Nephron (organoid): ENCODE data around the gene RAB4A.

Experiments used
- H3K27ac Mint-ChIP-seq, 3 experiments: 2 replicates each; pipeline ENCODE4 v1.8.0; 2020; ENCODE audit warnings: mixed read lengths in 3 of 3, mild to moderate bottlenecking in 2 of 3, moderate library complexity in 1 of 3
- H3K27me3 Mint-ChIP-seq: 2 replicates; pipeline ENCODE4 v1.8.0; 2021; ENCODE audit warnings: low read depth, mild to moderate bottlenecking, moderate library complexity, mixed read lengths
- H3K36me3 Mint-ChIP-seq: 2 replicates; pipeline ENCODE4 v1.8.0; 2020; ENCODE audit warnings: low read depth, mixed read lengths
- H3K4me1 Mint-ChIP-seq: 2 replicates; pipeline ENCODE4 v1.8.0; 2020; ENCODE audit warnings: mixed read lengths
- H3K4me3 Mint-ChIP-seq, 3 experiments: 2 replicates each; pipeline ENCODE4 v1.8.0; 2020; ENCODE audit warnings: mild to moderate bottlenecking in 3 of 3, mixed read lengths in 3 of 3, moderate library complexity in 2 of 3
- H3K9me3 Mint-ChIP-seq: 2 replicates; pipeline ENCODE4 v1.8.0; 2020; ENCODE audit warnings: mixed read lengths
- TF ChIP-seq, protein P1 (sequence below), 3 experiments: fragments of 200-600 bp; sonication (generic); IDR thresholded peaks; one replicate each; pipeline ENCODE4 v1.5.0; 2021; ENCODE audit warnings: antibody characterized with exemption in 3 of 3; ENCODE audit not compliant: unreplicated experiment in 3 of 3

Gene RAB4A

GRCh38 chr1:229247871-229248270 lies 23.0 kb upstream of the RAB4A start:
- peaks cover 20% of the 10 kb centered on the region for H3K27me3 Mint-ChIP-seq
- H3K4me1 Mint-ChIP-seq = peaks cover 14% of the 10 kb centered on the region
- H3K4me3 Mint-ChIP-seq = no peak overlapping the region
- H3K27ac Mint-ChIP-seq = no peak overlapping the region
- TF ChIP-seq, protein P1, sequence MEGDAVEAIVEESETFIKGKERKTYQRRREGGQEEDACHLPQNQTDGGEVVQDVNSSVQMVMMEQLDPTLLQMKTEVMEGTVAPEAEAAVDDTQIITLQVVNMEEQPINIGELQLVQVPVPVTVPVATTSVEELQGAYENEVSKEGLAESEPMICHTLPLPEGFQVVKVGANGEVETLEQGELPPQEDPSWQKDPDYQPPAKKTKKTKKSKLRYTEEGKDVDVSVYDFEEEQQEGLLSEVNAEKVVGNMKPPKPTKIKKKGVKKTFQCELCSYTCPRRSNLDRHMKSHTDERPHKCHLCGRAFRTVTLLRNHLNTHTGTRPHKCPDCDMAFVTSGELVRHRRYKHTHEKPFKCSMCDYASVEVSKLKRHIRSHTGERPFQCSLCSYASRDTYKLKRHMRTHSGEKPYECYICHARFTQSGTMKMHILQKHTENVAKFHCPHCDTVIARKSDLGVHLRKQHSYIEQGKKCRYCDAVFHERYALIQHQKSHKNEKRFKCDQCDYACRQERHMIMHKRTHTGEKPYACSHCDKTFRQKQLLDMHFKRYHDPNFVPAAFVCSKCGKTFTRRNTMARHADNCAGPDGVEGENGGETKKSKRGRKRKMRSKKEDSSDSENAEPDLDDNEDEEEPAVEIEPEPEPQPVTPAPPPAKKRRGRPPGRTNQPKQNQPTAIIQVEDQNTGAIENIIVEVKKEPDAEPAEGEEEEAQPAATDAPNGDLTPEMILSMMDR (IDR thresholded peaks at IDR 0.05; ENCODE audit: unreplicated experiment in 3 of 3) = no peak
- peaks cover 10% of the 10 kb centered on the region for H3K36me3 Mint-ChIP-seq
- H3K9me3 Mint-ChIP-seq = peaks cover 19% of the 10 kb centered on the region

GRCh38 chr1:229248821-229249817 lies 21.8 kb upstream of the RAB4A start:
- H3K36me3 Mint-ChIP-seq = peaks cover 4% of the 10 kb centered on the region

GRCh38 chr1:229249854-229250644 lies 20.9 kb upstream of the RAB4A start:
- Mint-ChIP-seq H3K4me3 (no peak overlapping the region), H3K27ac (no peak overlapping the region), H3K27me3 (peaks cover 15% of the 10 kb centered on the region), H3K4me1 (peaks cover 22% of the 10 kb centered on the region), H3K36me3 (no peaks in the 10 kb centered on the region), H3K9me3 (no peaks in the 10 kb centered on the region)
- TF ChIP-seq, protein P1 (IDR thresholded peaks at IDR 0.05; ENCODE audit: unreplicated experiment in 3 of 3) = no peak

More at GRCh38 chr1:229248821-229249817, 21.8 kb upstream of the RAB4A start:
- Mint-ChIP-seq H3K27ac (no peak overlapping the region), H3K4me3 (no peak overlapping the region), H3K4me1 (peaks cover 22% of the 10 kb centered on the region), H3K27me3 (peaks cover 14% of the 10 kb centered on the region), H3K9me3 (peaks cover 7% of the 10 kb centered on the region)
- TF ChIP-seq, protein P1 (IDR thresholded peaks at IDR 0.05; ENCODE audit: unreplicated experiment in 3 of 3) = no peak

- H3K27ac Mint-ChIP-seq = peak overlapping the region in 1 of 3 experiments; percentile 37
- H3K9me3 Mint-ChIP-seq = no peaks in the 10 kb centered on the region
- H3K4me1 Mint-ChIP-seq = peaks cover 22% of the 10 kb centered on the region
- H3K27me3 Mint-ChIP-seq = peaks cover 23% of the 10 kb centered on the region
- H3K4me3 Mint-ChIP-seq = no peak overlapping the region
- no peaks in the 10 kb centered on the region for H3K36me3 Mint-ChIP-seq
- TF ChIP-seq, protein P1 (IDR thresholded peaks at IDR 0.05; ENCODE audit: unreplicated experiment in 3 of 3) = no peak
Measured at GRCh38 chr1:229251185-229251584, 19.7 kb upstream of the RAB4A start.

- Mint-ChIP-seq H3K4me1 (peaks cover 22% of the 10 kb centered on the region), H3K27ac (peak overlapping the region; percentile 16 to 82 (median 51)), H3K27me3 (peaks cover 24% of the 10 kb centered on the region), H3K36me3 (no peaks in the 10 kb centered on the region), H3K4me3 (no peak overlapping the region), H3K9me3 (no peaks in the 10 kb centered on the region)
- TF ChIP-seq, protein P1 (IDR thresholded peaks at IDR 0.05; ENCODE audit: unreplicated experiment in 3 of 3) = no peak
Measured at GRCh38 chr1:229252228-229252984, 18.5 kb upstream of the RAB4A start.
